Activated CD8-positive, alpha-beta T cell treated with anti-CD3 and anti-CD28 coated beads, Interleukin-2, amount 10 ng/mL, durations not matched to agents 7 days and 5 days (primary cell): ENCODE measurements around the gene ZC3H6. TPM values are rescaled to one million over a fixed set of nuclear protein-coding genes. Genes with fewer than 3 reads are reported as not detected.
A peak's percentile ranks its signal among the peaks of the same experiment; 100 is the strongest.

Experiments
- ATAC-seq: fragments of 150-1000 bp; cut with Tn5 transposase; one replicate; pipeline ENCODE4 v1.10.0; 2021; ENCODE audit warnings: moderate library complexity
- CTCF ChIA-PET: fragments of 350-600 bp; sonication (Branson Sonifier 250); formaldehyde crosslinking; loops from one replicate; lab custom pipeline; 2021; ENCODE audit warnings: antibody characterized with exemption; lab: Charles Lee
- POLR2A ChIA-PET: fragments of 350-600 bp; sonication (Branson Sonifier 250); formaldehyde crosslinking; loops from one replicate; lab custom pipeline; 2021; ENCODE audit warnings: antibody characterized with exemption; lab: Charles Lee
- DNase-seq: peaks from one replicate; pipeline ENCODE4 v3.0.0-alpha.2; 2020
- H3K27ac Mint-ChIP-seq: one replicate; pipeline ENCODE4 v1.8.0; 2021; ENCODE audit warnings: mild to moderate bottlenecking, mixed read lengths
- H3K27me3 Mint-ChIP-seq: one replicate; pipeline ENCODE4 v1.8.0; 2021; ENCODE audit warnings: low read depth, mixed read lengths
- H3K36me3 Mint-ChIP-seq: one replicate; pipeline ENCODE4 v1.8.0; 2021; ENCODE audit warnings: low read depth, mixed read lengths
- H3K4me1 Mint-ChIP-seq: one replicate; pipeline ENCODE4 v1.8.0; 2021; ENCODE audit warnings: low read depth, mixed read lengths
- H3K4me3 Mint-ChIP-seq: one replicate; pipeline ENCODE4 v1.8.0; 2021; ENCODE audit warnings: mild to moderate bottlenecking, mixed read lengths
- H3K9me3 Mint-ChIP-seq: one replicate; pipeline ENCODE4 v1.8.0; 2022; ENCODE audit warnings: mixed read lengths; ENCODE audit not compliant: insufficient read depth
- total RNA-seq, 2 experiments: library from RNA; stranded (reverse); gene quantifications; one replicate each; pipeline ENCODE4 v1.2.3, GENCODE V29; 2021

The ZC3H6 gene
- total RNA-seq: 1 to 10 TPM; 8.4 to 9.0 TPM

- Mint-ChIP-seq H3K4me1 (peaks cover 15% of the 10 kb centered on the region), H3K27me3 (no peaks in the 10 kb centered on the region), H3K4me3 (peak within 1 kb of the TSS; percentile 94), H3K9me3 (no peaks in the 10 kb centered on the region), H3K36me3 (peaks cover 2% of the 10 kb centered on the region), H3K27ac (peak within 1 kb of the TSS; percentile 99)
- DNase-seq (peak; percentile 99), ATAC-seq (peak; percentile 96)
- ChIA-PET CTCF (interaction anchor here (2.9 kb wide), 1 partner anchor 16 kb away, joined by 21 read pairs; no protein-coding TSS in a partner anchor), POLR2A (interaction anchor here (0.7 to 1.2 kb wide), 7 partner anchors 9 to 220 kb away, joined by 3 to 6 read pairs (median 4); partner anchors contain the start of genes TMEM87B and ZC3H8)
These were observed at the start of gene ZC3H6 for GRCh38 chr2:112275311-112275886. ZC3H6 (plus strand) TSS chr2:112275597; CDS start chr2:112275995, 398 bp downstream.

GRCh38 chr2:112229348-112229747, 46.0 kb upstream of the ZC3H6 start:
- H3K9me3 Mint-ChIP-seq: no peaks in the 10 kb centered on the region
- H3K4me1 Mint-ChIP-seq: peaks cover 3% of the 10 kb centered on the region
- H3K27me3 Mint-ChIP-seq: no peaks in the 10 kb centered on the region
- ChIA-PET POLR2A (no interaction called here), CTCF (no interaction called here)
- peaks cover 45% of the 10 kb centered on the region for H3K36me3 Mint-ChIP-seq
- H3K27ac Mint-ChIP-seq: no peak overlapping the region
- H3K4me3 Mint-ChIP-seq: no peak overlapping the region
- DNase-seq: no peak
- ATAC-seq: no peak

- Mint-ChIP-seq H3K27me3 (no peaks in the 10 kb centered on the region), H3K27ac (no peak overlapping the region), H3K9me3 (no peaks in the 10 kb centered on the region), H3K4me1 (peaks cover 3% of the 10 kb centered on the region), H3K4me3 (no peak overlapping the region), H3K36me3 (peaks cover 41% of the 10 kb centered on the region)
- ATAC-seq (no peak), DNase-seq (no peak)
- CTCF ChIA-PET: no interaction called here
- POLR2A ChIA-PET: no interaction called here
These were observed 45.0 kb upstream of the ZC3H6 start for GRCh38 chr2:112230371-112230770.

DNA sequence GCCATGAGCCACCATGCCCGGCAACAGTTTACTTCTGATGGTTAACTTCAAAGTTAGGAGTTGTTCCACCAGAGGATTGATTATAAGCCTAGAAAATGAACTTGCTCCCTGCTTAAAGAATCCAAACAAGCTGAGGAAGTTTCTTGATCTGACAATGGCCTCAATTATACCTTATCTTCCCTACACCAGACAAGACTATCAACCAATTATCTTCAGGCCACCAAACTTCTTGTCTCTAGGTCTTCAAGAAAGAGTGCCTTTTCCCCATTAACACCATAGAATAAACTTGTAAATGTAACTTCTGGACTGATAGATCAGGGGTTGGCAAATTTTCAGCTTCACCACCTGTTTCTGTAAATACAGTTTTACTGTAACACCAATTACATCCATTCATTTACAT, 35.5 kb upstream of the ZC3H6 start:
- ATAC-seq: no peak
- no peaks in the 10 kb centered on the region for H3K27me3 Mint-ChIP-seq
- ChIA-PET POLR2A (no interaction called here), CTCF (no interaction called here)
- peaks cover 7% of the 10 kb centered on the region for H3K4me1 Mint-ChIP-seq
- H3K27ac Mint-ChIP-seq: no peak overlapping the region
- no peaks in the 10 kb centered on the region for H3K9me3 Mint-ChIP-seq
- no peak for DNase-seq
- peaks cover 26% of the 10 kb centered on the region for H3K36me3 Mint-ChIP-seq
- no peak overlapping the region for H3K4me3 Mint-ChIP-seq

GRCh38 chr2:112242384-112242783, 33.0 kb upstream of the ZC3H6 start:
- H3K4me1 Mint-ChIP-seq: peaks cover 8% of the 10 kb centered on the region
- no peaks in the 10 kb centered on the region for H3K9me3 Mint-ChIP-seq
- POLR2A ChIA-PET: interaction anchor here (1.0 to 1.7 kb wide), 2 partner anchors 12 to 32 kb away, joined by 3 to 6 read pairs; partner anchors contain the start of gene ZC3H8
- H3K27ac Mint-ChIP-seq: no peak overlapping the region
- DNase-seq: no peak
- no peak for ATAC-seq
- no peaks in the 10 kb centered on the region for H3K27me3 Mint-ChIP-seq
- CTCF ChIA-PET: interaction anchor here (1.0 to 2.0 kb wide), 3 partner anchors 17 to 121 kb away, joined by 3 to 7 read pairs (median 6); no protein-coding TSS in a partner anchor
- peaks cover 33% of the 10 kb centered on the region for H3K36me3 Mint-ChIP-seq
- no peak overlapping the region for H3K4me3 Mint-ChIP-seq

- Mint-ChIP-seq H3K9me3 (no peaks in the 10 kb centered on the region), H3K36me3 (peaks cover 40% of the 10 kb centered on the region), H3K27ac (no peak overlapping the region), H3K4me1 (peaks cover 8% of the 10 kb centered on the region), H3K27me3 (no peaks in the 10 kb centered on the region), H3K4me3 (no peak overlapping the region)
- no peak for ATAC-seq
- POLR2A ChIA-PET: interaction anchor here (1.0 to 1.7 kb wide), 2 partner anchors 12 to 32 kb away, joined by 3 to 6 read pairs; partner anchors contain the start of gene ZC3H8
- DNase-seq: no peak
- CTCF ChIA-PET: interaction anchor here (1.1 to 2.0 kb wide), 3 partner anchors 11 to 122 kb away, joined by 3 to 7 read pairs (median 6); no protein-coding TSS in a partner anchor
These were observed 32.2 kb upstream of the ZC3H6 start for GRCh38 chr2:112243233-112243632.

DNA sequence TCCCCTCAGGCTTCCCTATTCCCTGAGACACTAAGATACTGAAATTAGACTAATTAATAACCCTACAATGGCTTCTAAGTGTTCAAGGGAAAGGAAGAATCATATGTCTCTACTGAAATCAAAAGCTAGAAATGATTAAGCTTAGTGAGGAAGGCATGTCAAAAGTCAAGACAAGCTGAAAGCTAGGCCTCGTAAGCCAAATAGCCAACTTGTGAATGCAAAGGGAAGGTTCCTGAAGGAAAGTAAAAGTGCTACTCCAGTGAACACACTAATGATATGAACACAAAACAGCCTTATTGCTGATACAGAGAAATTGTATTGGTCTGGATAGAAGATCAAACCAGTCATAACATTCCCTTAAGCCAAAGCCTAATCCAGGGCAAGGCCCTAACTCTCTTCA, 30.5 kb upstream of the ZC3H6 start:
- no peak for DNase-seq
- H3K4me1 Mint-ChIP-seq: peaks cover 8% of the 10 kb centered on the region
- POLR2A ChIA-PET: interaction anchor here (1.5 kb wide), 1 partner anchor 9 kb away, joined by 7 read pairs; no protein-coding TSS in a partner anchor
- no peak overlapping the region for H3K27ac Mint-ChIP-seq
- H3K9me3 Mint-ChIP-seq: no peaks in the 10 kb centered on the region
- no peak for ATAC-seq
- H3K36me3 Mint-ChIP-seq: peaks cover 45% of the 10 kb centered on the region
- H3K27me3 Mint-ChIP-seq: no peaks in the 10 kb centered on the region
- CTCF ChIA-PET: no interaction called here
- H3K4me3 Mint-ChIP-seq: no peak overlapping the region

DNA sequence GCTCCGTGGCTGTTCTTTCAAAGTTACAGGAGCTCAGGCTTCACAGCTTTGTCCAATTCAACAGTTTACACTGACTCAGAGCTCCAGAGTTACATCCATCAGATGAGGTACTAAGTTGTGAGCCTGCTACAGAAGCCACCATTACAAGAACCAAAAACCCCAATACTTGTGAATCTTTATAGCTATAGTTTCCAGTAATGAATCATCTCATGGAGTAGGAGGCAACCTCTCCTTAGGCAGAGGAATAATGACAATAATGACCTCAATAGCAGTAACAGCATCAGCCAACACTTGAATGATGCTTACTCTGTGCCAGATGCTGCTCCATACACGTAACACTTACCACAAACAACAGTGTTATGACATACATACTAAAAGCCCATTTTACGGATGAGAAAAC, 24.1 kb upstream of the ZC3H6 start:
- ChIA-PET CTCF (interaction anchor here (0.8 to 1.6 kb wide), 6 partner anchors 8 to 130 kb away, joined by 3 to 5 read pairs (median 4); no protein-coding TSS in a partner anchor), POLR2A (interaction anchor here (0.6 kb wide), 1 partner anchor 323 kb away, joined by 3 read pairs; no protein-coding TSS in a partner anchor)
- no peaks in the 10 kb centered on the region for H3K27me3 Mint-ChIP-seq
- no peaks in the 10 kb centered on the region for H3K9me3 Mint-ChIP-seq
- H3K4me1 Mint-ChIP-seq: peaks cover 18% of the 10 kb centered on the region
- no peak for ATAC-seq
- no peak overlapping the region for H3K4me3 Mint-ChIP-seq
- H3K27ac Mint-ChIP-seq: no peak overlapping the region
- DNase-seq: no peak
- H3K36me3 Mint-ChIP-seq: peaks cover 30% of the 10 kb centered on the region

- CTCF ChIA-PET: interaction anchor here (1.0 to 4.4 kb wide), 2 partner anchors 10 to 131 kb away, joined by 3 to 29 read pairs; no protein-coding TSS in a partner anchor
These were observed 22.1 kb upstream of the ZC3H6 start for GRCh38 chr2:112253261-112253815.

DNA sequence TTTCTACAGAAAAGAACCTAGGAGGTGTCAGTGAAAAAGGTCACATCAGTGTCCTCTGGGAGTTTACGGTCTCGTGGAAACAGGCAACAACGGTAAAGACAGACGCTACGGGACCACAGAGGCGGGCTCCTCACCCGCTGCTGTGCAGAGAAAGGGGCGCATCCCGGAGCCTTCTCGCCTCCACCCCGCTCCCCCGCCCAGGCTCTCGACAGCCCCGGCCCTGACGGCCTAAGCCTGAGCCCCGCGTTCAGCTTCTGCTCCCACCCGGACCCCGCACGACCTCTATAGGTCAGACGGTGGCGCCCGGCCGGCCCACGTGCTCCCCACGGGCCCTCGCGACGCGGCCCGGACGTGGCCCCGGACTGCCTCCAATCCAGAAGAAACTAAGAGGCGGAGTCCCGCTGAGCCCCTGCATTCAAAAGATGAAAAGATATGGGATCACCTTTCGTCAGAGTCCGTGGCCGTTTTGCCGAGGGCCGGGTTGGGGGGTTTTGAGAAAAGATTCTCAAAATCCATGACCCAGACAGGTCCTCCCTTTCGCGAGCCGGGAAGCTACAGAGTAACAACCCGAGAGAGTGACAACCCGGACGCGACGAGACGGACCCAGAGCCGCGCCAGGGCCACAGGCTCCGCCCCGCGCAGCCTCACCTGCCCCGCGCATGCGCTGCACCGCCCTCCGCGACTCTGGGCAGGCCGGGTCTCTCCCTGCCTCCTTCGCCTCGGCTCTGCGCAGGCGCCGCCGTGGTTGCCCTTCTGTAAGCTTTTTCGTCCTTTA, 20.7 kb upstream of the ZC3H6 start, which contains the start of gene ZC3H8:
Gene ZC3H8, minus strand, starts transcription at position 577 of the 775 bp plus-strand sequence. Its CDS starts 61 bp downstream, at position 516.
- DNase-seq: peak; percentile 96
- POLR2A ChIA-PET: interaction anchor here (0.7 to 2.5 kb wide), 11 partner anchors 10 to 200 kb away, joined by 3 to 7 read pairs (median 6); partner anchors contain the start of gene TMEM87B
- peaks cover 26% of the 10 kb centered on the region for H3K4me1 Mint-ChIP-seq

More at GRCh38 chr2:112253261-112253815, 22.1 kb upstream of the ZC3H6 start:
- Mint-ChIP-seq H3K27ac (no peak overlapping the region), H3K36me3 (peaks cover 14% of the 10 kb centered on the region), H3K9me3 (no peaks in the 10 kb centered on the region), H3K4me3 (peak overlapping the region; percentile 81), H3K4me1 (peaks cover 18% of the 10 kb centered on the region), H3K27me3 (no peaks in the 10 kb centered on the region)
- DNase-seq (no peak), ATAC-seq (no peak)
- POLR2A ChIA-PET: interaction anchor here (0.6 to 2.5 kb wide), 3 partner anchors 8 to 314 kb away, joined by 3 to 7 read pairs (median 7); partner anchors contain the start of gene TMEM87B

GRCh38 chr2:112255875-112256274, 19.5 kb upstream of the ZC3H6 start:
- DNase-seq (no peak), ATAC-seq (no peak)
- ChIA-PET CTCF (interaction anchor here (0.7 to 4.4 kb wide), 3 partner anchors 134 to 225 kb away, joined by 3 to 29 read pairs (median 5); partner anchors contain the start of gene TMEM87B), POLR2A (no interaction called here)
- Mint-ChIP-seq H3K4me3 (peak overlapping the region; percentile 81), H3K27me3 (no peaks in the 10 kb centered on the region), H3K9me3 (no peaks in the 10 kb centered on the region), H3K4me1 (peaks cover 30% of the 10 kb centered on the region), H3K27ac (no peak overlapping the region), H3K36me3 (peaks cover 10% of the 10 kb centered on the region)

More for the DNA sequence above, 20.7 kb upstream of the ZC3H6 start, which contains the start of gene ZC3H8:
- Mint-ChIP-seq H3K36me3 (peaks cover 10% of the 10 kb centered on the region), H3K27me3 (no peaks in the 10 kb centered on the region), H3K9me3 (no peaks in the 10 kb centered on the region), H3K27ac (peak within 1 kb of the TSS; percentile 94), H3K4me3 (peak within 1 kb of the TSS; percentile 81)
- ATAC-seq: peak; percentile 96
- CTCF ChIA-PET: interaction anchor here (0.8 to 4.4 kb wide), 9 partner anchors 11 to 367 kb away, joined by 3 to 29 read pairs (median 3); no protein-coding TSS in a partner anchor
